ENCODE measurements around the gene RMND5A. TPM values are rescaled to one million over a fixed set of nuclear protein-coding genes. Genes with fewer than 3 reads are reported as not detected.

Gene RMND5A, protein sequence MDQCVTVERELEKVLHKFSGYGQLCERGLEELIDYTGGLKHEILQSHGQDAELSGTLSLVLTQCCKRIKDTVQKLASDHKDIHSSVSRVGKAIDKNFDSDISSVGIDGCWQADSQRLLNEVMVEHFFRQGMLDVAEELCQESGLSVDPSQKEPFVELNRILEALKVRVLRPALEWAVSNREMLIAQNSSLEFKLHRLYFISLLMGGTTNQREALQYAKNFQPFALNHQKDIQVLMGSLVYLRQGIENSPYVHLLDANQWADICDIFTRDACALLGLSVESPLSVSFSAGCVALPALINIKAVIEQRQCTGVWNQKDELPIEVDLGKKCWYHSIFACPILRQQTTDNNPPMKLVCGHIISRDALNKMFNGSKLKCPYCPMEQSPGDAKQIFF
- 15.1 and 16.6 TPM in 2 replicates for total RNA-seq (2014; rRNA removed)
- polyA plus RNA-seq (2012): 3.0 TPM

GRCh38 chr2:86719637-86720539 is at the start of gene RMND5A:
Gene RMND5A (plus strand): TSS chr2:86720291. CDS start chr2:86720668, 377 bp downstream.
- peak; percentile 88 for DNase-seq (ENCODE audit: low read depth)

DNA sequence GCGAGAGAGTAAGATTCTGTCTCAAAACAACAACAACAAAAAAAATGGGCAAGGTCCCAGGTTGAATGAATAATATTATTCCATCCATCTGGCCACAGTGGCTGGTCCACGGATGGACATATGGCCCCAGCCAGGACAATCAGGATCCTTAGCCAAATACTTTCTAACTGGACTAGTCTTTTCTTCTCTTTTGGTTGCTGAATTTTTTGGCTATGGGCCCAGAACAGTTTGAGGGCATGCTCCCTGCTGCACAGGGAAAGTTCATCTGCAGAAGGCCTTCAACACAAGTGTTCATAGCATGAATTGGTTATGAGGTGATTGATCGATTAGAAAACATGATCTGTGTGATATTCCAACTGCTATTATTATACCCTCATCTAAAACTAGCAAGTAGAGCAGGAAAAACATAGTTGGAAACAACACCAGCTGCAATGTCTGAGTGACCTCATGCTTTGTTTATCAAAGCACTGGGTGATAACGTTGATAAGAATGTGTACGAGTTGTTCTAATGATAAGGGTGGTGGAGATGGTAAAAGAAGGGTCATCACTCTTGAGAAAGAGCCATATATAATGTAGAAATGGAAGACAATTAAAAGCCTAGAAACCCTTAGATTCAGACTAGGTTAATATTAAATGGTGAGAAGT is 48.6 kb upstream of the RMND5A start:
- DNase-seq (ENCODE audit: low read depth): peak; percentile 45

GRCh38 chr2:86672027-86672545 is 48.0 kb upstream of the RMND5A start:
- DNase-seq (ENCODE audit: low read depth): no peak

DNA sequence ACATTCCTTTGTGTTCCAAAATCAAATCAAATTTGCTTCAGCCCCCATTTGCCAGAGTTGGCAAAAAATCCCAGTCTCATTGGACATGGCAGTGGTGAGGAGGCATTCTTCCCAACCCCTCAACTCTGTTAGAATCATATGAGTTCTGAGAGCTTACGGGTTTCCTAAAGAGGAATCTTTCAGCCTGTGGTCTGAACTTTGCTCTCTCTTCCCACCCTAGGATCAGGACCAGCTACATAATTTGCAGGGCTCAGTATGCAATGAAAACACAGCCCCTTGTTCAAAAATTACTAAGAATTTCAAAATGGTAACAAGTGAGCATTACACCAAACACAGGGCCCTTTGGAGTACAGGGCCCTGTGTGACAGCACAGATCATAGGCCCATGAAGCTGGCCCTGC is 47.1 kb upstream of the RMND5A start:
- no peak for DNase-seq (ENCODE audit: low read depth)

DNA sequence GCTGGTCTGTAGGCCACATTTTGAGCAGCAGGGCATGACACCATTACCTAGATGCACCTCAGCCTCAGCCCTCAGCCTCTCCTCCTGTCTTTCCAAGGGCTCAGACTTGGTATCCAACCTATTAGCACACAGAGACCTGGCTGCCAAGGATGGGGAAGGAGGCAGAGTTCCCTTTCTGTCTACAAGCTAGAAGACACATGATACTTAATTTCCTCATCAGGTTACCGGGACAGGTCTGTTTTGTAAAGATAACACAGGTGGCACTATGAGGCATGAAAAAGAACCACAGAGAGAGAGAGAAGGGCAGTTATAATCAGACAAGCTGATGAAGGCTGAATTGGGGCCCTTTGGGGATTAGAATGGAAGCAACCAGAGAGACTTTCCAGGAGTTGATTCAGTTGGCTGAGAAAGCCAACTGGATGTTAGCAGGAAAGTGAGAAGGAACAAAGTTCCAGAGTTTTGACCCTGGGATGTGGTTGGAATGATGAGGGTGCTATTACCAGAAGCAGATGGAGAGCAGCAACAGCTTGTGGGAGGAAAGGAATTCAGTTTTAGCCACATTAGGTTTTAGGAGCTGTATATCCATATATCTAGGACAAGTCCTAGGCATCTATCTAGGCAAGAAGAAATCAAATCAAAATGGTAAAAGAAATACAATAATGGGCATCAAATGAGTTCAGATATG is 46.0 kb upstream of the RMND5A start:
- DNase-seq (ENCODE audit: low read depth): peak; percentile 9

- no peak for DNase-seq (ENCODE audit: low read depth)
Measured at GRCh38 chr2:86675104-86675503, 45.0 kb upstream of the RMND5A start.

DNA sequence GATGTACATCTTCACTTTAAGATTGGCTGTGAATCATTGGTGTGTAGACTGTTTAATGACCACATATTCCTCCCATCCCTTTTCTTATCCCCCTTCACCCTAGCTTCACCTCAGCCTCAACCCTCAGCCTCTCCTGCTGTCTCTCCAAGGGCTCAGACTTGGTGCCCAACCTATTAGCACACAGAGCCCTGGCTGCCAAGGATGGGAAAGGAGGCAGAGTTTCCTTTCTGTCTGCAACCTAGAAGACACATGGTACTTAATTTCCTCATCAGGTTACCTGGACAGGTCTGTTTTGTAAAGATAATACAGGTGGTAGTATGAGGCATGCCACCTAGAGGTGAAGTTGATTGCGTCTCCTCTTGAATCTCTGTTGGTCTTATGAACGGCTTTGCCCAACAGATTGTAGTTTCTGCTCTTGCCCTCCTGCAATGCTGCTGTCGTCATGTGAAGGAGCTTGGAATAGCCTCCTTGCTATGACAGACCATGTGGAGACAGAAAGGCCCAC is 44.5 kb upstream of the RMND5A start:
- no peak for DNase-seq (ENCODE audit: low read depth)

- DNase-seq (ENCODE audit: low read depth): no peak
Measured at GRCh38 chr2:86677816-86678215, 42.3 kb upstream of the RMND5A start.

DNA sequence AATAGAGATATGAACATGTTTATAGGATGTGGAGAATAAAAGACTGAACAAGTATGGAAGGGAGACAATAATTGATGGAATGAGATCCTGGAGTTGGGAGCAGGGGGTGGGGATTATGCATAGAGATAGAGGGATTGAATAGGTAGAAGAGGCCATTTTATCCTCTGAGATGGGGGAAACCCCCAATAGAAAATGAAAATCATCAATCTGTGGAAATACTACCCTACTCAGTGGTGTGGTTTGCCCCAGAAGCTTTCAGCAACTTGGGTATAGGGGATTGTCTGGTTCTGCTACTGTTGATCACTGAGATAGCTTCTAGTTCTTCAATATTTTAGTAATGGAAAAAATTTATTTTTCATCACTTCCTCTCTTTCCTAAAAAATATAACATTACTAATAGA is 41.1 kb upstream of the RMND5A start:
- no peak for DNase-seq (ENCODE audit: low read depth)

GRCh38 chr2:86685351-86685750 is 34.7 kb upstream of the RMND5A start:
- no peak for DNase-seq (ENCODE audit: low read depth)

- no peak for DNase-seq (ENCODE audit: low read depth)
Measured at GRCh38 chr2:86686460-86686859, 33.6 kb upstream of the RMND5A start.

GRCh38 chr2:86686905-86687304 is 33.2 kb upstream of the RMND5A start:
- no peak for DNase-seq (ENCODE audit: low read depth)

DNA sequence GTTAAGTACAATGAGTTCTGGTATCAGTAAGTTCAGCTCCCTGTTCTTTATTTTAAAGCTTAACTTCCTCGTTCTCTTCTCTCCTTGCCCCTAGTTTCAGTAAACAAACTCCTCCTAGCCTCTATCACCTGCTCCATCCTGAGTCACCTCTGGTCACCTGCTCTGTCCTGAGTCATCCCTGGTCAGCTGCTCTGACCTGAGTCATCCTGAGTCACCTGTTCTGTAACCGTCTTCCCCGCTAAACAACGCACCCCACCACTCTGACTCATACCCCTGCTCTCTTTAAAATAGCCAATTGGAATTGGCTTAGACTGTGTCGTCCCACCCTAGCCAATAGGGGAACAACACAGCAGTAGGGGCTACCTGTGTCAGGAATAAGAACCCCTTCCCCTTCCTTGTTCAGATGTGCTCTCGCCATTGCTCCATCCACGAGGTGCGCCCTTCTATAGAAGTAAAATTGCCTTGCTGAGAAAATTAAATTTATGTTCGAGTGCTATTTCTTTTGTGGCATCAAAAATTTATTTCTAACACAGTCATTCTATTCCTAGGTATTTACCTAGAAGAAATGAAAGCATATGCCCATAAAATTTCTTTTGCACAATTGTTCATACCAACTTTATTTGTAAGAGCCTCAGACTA is 24.9 kb upstream of the RMND5A start:
- peak; percentile 89 for DNase-seq (ENCODE audit: low read depth)

DNA sequence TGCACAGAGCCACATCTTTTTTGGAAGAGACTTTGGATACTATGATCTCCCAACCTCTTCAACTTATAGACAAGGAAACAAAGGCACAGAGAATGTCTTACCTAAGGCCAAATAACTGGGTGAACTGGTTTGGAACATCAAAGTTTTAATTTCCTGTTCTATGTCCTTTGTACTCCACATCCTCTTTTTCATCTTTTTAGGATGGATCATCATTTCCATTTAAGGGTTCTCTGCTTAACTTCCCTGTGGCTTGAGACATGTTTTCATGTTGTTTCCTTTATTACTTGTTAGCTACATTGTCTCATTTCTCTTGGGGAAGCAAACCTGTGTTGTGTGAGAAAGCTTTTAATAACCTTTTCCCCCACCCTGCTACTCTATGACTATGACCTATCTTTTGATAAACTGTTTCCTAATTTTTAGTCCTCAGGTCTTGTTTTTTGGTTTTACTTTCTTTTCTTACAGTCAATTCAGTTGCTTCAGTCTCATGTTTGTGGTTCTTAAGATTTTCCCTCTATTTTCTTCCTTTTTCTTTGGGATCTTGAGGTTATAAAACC is 22.5 kb upstream of the RMND5A start:
- no peak for DNase-seq (ENCODE audit: low read depth)

DNA sequence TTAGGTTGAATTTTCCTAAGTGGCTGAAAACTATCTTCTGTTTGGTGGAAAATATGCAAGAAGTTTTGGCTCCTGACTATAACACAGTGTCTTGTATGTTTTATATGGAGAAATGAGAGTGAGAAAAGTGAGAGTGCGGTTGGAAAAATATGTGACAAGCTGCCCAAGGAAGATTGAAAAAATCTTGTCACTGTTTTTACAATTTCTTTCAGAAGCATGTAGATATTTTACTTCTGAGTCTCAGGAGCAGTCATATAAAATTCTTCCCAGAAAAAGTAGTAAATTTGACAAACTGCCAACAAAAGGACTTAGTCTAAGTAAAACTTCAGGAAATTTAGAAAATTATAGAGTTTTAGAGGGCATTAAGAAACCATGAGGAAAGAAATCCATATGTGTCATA is 19.4 kb upstream of the RMND5A start:
- DNase-seq (ENCODE audit: low read depth): no peak

DNA sequence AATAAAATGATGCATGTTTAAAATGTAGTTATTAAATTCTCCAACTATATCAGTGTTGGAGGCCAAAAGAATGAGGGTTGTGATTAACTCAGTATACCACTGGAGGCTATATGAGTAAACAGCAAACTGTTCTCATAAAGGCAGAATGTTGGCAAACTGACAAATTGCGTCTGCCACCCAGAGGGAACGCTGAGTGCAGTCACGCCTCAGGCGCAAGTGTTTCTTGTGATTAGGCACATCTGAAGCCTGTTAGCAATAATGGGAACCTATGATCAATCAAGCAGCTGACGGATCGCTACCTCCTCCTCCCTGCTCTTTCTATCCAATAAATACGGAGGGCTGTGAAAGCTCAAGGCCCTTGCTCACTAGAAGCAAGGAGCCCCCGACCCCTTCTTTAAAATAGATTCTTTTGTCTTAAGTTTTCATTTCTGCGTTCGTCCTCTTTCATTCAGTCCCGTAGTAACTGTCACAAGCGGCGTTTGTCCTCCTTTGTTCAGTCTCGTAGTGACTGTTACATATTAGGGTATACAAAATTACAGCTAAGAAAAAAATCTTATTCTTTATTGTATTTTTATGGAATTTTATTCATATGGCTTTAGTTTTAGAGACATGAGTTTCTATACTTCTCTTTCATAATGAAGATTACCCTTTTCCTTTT is 16.3 kb upstream of the RMND5A start:
- peak; percentile 67 for DNase-seq (ENCODE audit: low read depth)

DNA sequence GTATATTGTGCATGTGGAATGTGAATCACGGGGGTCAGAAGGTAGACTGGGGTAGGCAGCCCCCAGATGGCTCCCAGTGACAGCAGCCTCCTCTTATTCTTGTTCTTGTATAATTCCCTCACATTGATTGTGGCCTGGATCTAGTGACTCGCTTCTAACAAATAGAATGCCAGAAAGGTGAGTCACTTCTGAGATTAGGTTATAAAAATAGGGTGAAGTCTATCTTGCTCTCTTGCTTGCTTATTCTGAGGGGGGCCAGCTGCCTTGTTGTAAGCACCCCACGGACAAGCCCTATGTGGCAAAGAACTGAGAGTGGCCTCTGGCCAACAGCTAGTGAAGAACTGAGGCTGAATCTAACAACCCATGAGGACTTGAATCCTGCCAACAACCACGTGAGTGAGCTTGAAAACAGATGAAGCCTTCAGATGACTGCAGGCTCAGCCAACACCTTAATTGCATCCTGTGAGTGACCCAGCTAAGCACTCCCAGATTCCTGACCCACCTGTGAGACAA is 15.6 kb upstream of the RMND5A start:
- peak; percentile 86 for DNase-seq (ENCODE audit: low read depth)

GRCh38 chr2:86706220-86706619 is 13.9 kb upstream of the RMND5A start:
- DNase-seq (ENCODE audit: low read depth): no peak

GRCh38 chr2:86706935-86707334 is 13.2 kb upstream of the RMND5A start:
- DNase-seq (ENCODE audit: low read depth): no peak
